Vagina (tissue), 2 donors: ENCODE data around the gene DCST1.
"Not testable (repeated sequence)": the region's sequence is repeated elsewhere in the genome, so short reads cannot be mapped to it uniquely, and the experiment has no call there.

Experiments used
- POLR2A ChIP-seq, 2 donors: fragments of 450-650 bp; IDR thresholded peaks; one replicate each; pipeline ENCODE4 v1.6.1; 2017; ENCODE audit warnings: antibody characterized with exemption in 2 of 2, mild to moderate bottlenecking in 2 of 2, moderate library complexity in 2 of 2
- POLR2AphosphoS5 ChIP-seq, 2 donors: sonication (generic); formaldehyde crosslinking; IDR thresholded peaks; one replicate each; pipeline ENCODE4 v1.9.0; 2017; ENCODE audit warnings: antibody characterized with exemption in 2 of 2, mild to moderate bottlenecking in 2 of 2, low read depth in 1 of 2; ENCODE audit not compliant: insufficient read depth in 1 of 2
- TF ChIP-seq, protein P1 (sequence below), 3 experiments: fragments of 450-650 bp in 2 of 3; fragments of 200-600 bp in 1 of 3; sonication (generic) in 1 of 3; IDR thresholded peaks; one replicate each; pipeline ENCODE4 v1.5.1; 2017 to 2019; ENCODE audit warnings: antibody characterized with exemption in 3 of 3, mild to moderate bottlenecking in 2 of 3, moderate library complexity in 2 of 3

DNA sequence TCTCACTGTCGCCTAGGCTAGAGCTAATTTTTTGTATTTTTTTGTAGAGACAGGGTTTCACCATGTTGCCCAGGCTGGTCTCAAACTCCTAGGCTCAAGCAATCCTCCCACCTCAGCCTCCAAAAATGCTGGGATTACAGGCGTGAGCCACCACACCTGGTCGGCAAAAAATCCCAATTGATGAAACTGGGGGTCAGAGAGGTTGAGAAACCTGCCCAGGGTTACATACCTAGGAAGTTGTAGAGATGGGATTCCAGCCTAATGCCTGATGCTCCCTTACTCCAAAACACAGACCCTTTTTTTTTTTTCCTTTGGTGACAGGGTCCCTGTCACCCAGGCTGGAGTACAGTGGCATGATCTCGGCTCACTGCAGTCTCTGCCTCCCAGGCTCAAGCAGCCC is 46.9 kb upstream of the DCST1 start:
- not testable (repeated sequence) for TF ChIP-seq POLR2A (IDR thresholded peaks at IDR 0.05); POLR2AphosphoS5 (IDR thresholded peaks at IDR 0.05; ENCODE audit: insufficient read depth in 1 of 2, low read depth in 1 of 2)
- TF ChIP-seq, protein P1, sequence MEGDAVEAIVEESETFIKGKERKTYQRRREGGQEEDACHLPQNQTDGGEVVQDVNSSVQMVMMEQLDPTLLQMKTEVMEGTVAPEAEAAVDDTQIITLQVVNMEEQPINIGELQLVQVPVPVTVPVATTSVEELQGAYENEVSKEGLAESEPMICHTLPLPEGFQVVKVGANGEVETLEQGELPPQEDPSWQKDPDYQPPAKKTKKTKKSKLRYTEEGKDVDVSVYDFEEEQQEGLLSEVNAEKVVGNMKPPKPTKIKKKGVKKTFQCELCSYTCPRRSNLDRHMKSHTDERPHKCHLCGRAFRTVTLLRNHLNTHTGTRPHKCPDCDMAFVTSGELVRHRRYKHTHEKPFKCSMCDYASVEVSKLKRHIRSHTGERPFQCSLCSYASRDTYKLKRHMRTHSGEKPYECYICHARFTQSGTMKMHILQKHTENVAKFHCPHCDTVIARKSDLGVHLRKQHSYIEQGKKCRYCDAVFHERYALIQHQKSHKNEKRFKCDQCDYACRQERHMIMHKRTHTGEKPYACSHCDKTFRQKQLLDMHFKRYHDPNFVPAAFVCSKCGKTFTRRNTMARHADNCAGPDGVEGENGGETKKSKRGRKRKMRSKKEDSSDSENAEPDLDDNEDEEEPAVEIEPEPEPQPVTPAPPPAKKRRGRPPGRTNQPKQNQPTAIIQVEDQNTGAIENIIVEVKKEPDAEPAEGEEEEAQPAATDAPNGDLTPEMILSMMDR (IDR thresholded peaks at IDR 0.05) = not testable (repeated sequence)
